OCI-LY3 (cell line): ENCODE data around the gene HYAL3.

ENCODE experiments used
- CTCF ChIP-seq: fragments of 200-600, 300-600 bp; sonication (generic); IDR thresholded peaks from 2 replicates; pipeline ENCODE4 v1.5.1; 2014; ENCODE audit warnings: antibody characterized with exemption, low read length, low read depth
- EZH2phosphoT487 ChIP-seq: fragments of 200-600 bp; shearing (Covaris generic); IDR thresholded peaks from 2 replicates; pipeline ENCODE4 v1.6.1; 2018; ENCODE audit warnings: antibody characterized with exemption, mixed run types, low read depth

GRCh38 chr3:50258029-50258680 lies 41.0 kb downstream of the HYAL3 start:
- TF ChIP-seq CTCF, result no peak
- TF ChIP-seq EZH2phosphoT487, result no peak
